ENCODE measurements around the gene GABRG3. TPM values are rescaled to one million over a fixed set of nuclear protein-coding genes. Genes with fewer than 3 reads are reported as not detected.

The GABRG3 gene
- total and polyA plus RNA-seq, 9 of the 15 experiments (the other 6 are each of a cell fraction or from before 2014, with no cell fraction given): 4.0 to 15.1 (median 11.2) TPM

- Histone ChIP-seq H3K36me3 (ENCODE audit: control insufficient read depth, insufficient read depth, low read length) (no peaks in the 10 kb centered on the region), H3K4me1 (replicated peaks in 1 of 2; ENCODE audit: control insufficient read depth in 2 of 2, insufficient read depth in 2 of 2, low read length in 2 of 2) (no peaks in the 10 kb centered on the region), H3K9me3 (replicated peaks; ENCODE audit: control insufficient read depth, insufficient read depth, low read depth, low read length) (no peaks in the 10 kb centered on the region), H3K4me3 (no peak overlapping the region), H3K9me1 (ENCODE audit: control insufficient read depth, insufficient read depth, low read length) (no peaks in the 10 kb centered on the region), H3K27ac (ENCODE audit: extremely low read depth, low read depth, low read length) (no peak overlapping the region), H4K20me1 (replicated peaks; ENCODE audit: control insufficient read depth, insufficient read depth, low read length) (no peaks in the 10 kb centered on the region), H3K27me3 (ENCODE audit: control insufficient read depth in 2 of 2, insufficient read depth in 2 of 2, low read length in 2 of 2) (no peaks in the 10 kb centered on the region), H2AFZ (ENCODE audit: low read depth, low read length) (no peak overlapping the region), H3K9ac (ENCODE audit: insufficient read depth in 1 of 2, low read depth in 2 of 2, low read length in 2 of 2) (no peak overlapping the region), H3K4me2 (ENCODE audit: insufficient read depth, low read length) (no peak overlapping the region), H3K79me2 (ENCODE audit: control insufficient read depth, insufficient read depth, low read length) (no peaks in the 10 kb centered on the region)
- no TSS peak for BruUV-seq (replicated peaks)
- ChIA-PET CTCF (ENCODE audit: low intra/inter-chr PET ratio) (no interaction called here), POLR2A (interaction anchor here (0.6 to 0.7 kb wide), 3 partner anchors 10 to 13 kb away, joined by 3 read pairs; no protein-coding TSS in a partner anchor)
- FAIRE-seq (no peak), DNase-seq (ENCODE audit: extremely low read depth in 1 of 4, low spot score in 3 of 4) (no peak), ATAC-seq (no peak)
- WGBS (ENCODE audit: insufficient coverage, low coverage, missing lambda C conversion rate): 63% methylated on average over 5 of the region's 5 CpGs
- TF ChIP-seq GMEB1 (CRISPR knock-in tag; IDR thresholded peaks at IDR 0.05) (no peak), NFE2 (IDR thresholded peaks at IDR 0.05; ENCODE audit: low read depth) (no peak), XRCC5 (IDR thresholded peaks at IDR 0.05; ENCODE audit: low read depth, low read length) (no peak), ZFP36 (IDR thresholded peaks at IDR 0.05; ENCODE audit: low read depth, low read length, partially characterized antibody) (no peak), TCFL5 (CRISPR knock-in tag; conservative IDR thresholded peaks at IDR 0.05) (no peak), NCOR1 (IDR thresholded peaks at IDR 0.05) (no peak), HDAC6 (IDR thresholded peaks at IDR 0.05; ENCODE audit: low read depth, low read length) (no peak), ZNF707 (CRISPR knock-in tag; conservative IDR thresholded peaks at IDR 0.05) (no peak)
- intact Hi-C loops (cut with micrococcal nuclease) (no loop called here), in situ Hi-C loops (cut with MboI) (no loop called here)
Measured at GRCh38 chr15:27408428-27408827, 437.4 kb downstream of the GABRG3 start.

Measured in K562 (cell line).